Sciatic nerve (tissue), 2 donors: ENCODE results near the gene TNIK. TPM values are rescaled to one million over a fixed set of nuclear protein-coding genes. Genes with fewer than 3 reads are reported as not detected.
A peak's percentile ranks its signal among the peaks of the same experiment; 100 is the strongest.
"Not testable (repeated sequence)": the region's sequence is repeated elsewhere in the genome, so short reads cannot be mapped to it uniquely, and the experiment has no call there.

ENCODE experiments used
- ATAC-seq: fragments of 200-7000 bp; cut with Tn5 transposase; one replicate; pipeline ENCODE4 v1.9.1; 2020; ENCODE audit warnings: mild to moderate bottlenecking, moderate library complexity
- DNase-seq: peaks from one replicate; pipeline ENCODE4 v3.0.0-alpha.2; 2020; ENCODE audit warnings: low spot score
- intact Hi-C: fragments of 100-400 bp; cut with DNase I; formaldehyde crosslinking; loops from one replicate; pipeline ENCODE4 v1.14.2; 2022
- total RNA-seq: library from RNA; stranded (reverse); fragmentation: NEBNext Ultra II Directional; extraction: Animal tissue kit (Norgen Biotek cat#: 25700); gene quantifications from one replicate; pipeline ENCODE4 v1.2.1, GENCODE V29; 2021
- donor health status: DM: no; HTN: no; CAD: no.
- donor health status: DM: no; HTN: no; CAD: no.

TNIK gene
- total RNA-seq, 1 donor from 2014 or later: 9.5 TPM

DNA sequence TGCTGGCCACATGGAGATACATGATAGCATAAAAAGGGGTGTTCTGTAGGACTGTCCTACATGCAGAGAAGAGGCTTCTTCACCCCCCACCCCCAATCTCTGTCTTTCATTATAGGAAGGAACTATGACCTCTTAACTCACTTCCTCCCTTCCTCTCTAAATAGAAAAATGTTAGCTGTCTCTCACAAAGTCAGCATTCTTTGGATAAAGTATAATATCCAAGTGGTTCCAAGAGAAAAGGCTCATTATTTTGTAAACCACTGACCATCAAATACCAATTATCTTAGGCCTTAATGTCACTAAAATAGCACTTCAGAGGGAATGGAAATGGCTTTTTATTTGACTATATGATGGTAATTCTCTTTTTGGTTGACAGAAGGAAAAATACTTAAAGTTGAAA, 338.4 kb downstream of the TNIK start:
- intact Hi-C loops: no loop called here
- no peak for ATAC-seq
- no peak for DNase-seq

DNA sequence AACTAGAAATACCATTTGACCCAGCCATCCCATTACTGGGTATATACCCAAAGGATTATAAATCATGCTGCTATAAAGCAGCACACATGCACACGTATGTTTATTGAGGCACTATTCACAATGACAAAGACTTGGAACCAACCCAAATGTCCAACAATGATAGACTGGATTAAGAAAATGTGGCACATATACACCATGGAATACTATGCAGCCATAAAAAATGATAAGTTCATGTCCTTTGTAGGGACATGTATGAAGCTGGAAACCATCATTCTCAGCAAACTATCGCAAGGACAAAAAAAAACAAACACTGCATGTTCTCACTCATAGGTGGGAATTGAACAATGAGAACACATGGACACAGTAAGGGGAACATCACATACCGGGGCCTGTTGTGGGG, 340.8 kb downstream of the TNIK start:
- ATAC-seq, intact Hi-C loops, DNase-seq: not testable (repeated sequence)

DNA sequence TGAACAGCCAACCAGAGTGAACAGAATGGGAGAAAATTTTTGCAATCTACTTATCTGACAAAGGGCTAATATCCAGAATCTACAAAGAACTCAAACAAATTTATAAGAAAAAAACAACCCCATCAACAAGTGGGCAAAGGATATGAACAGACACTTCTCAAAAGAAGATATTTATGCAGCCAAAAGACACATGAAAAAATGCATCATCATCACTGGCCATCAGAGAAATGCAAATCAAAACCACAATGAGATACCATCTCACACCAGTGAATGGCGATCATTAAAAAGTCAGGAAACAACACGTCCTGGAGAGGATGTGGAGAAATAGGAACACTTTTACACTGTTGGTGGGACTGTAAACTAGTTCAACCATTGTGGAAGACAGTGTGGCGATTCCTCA, 341.2 kb downstream of the TNIK start:
- DNase-seq, intact Hi-C loops, ATAC-seq: not testable (repeated sequence)

DNA sequence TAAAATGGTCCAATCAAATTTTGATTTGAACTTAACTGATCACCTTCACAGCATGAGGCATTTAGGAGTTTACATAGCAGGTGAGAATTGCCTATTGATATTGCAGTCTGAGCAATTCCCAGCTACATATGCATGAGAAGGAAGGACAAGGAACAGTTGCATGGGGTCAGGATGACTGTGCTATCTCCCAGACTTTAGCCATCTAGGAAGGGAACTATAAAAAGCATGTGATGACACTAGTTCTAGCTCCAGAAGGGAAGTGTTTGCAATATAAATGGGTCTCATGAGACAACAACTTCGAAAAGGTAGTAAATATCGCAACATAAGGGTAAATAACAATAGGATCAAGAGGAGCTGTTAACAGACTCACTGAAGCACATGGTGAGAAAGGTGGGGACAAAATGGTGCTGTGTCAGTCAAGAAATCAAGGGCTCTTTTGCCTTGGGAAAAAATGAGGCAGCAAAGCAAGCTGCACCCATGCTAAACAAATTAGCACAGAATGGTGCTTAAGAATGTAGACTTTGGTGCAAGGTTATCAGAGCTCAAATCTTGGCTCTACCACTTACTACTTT, 343.3 kb downstream of the TNIK start:
- DNase-seq: no peak
- ATAC-seq: no peak
- intact Hi-C loops: no loop called here

DNA sequence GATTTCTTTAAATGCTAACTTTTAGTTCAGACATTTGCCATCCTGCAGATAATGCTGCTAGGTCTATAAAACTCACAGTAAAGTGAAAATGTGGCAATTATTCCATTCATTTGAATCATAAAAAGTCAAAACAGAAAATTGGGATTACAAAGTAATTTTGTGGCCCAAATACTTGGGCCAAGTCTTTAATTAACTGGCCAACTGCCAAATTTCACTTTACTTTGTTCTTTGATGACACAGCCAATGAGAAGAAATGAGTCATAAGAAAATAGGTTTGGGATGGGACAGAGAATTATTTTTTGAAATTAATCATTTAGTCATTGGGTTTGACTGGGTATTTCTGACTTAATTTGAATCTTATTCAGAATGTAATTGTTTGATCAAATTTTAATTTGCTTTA, 343.8 kb downstream of the TNIK start:
- DNase-seq (no peak), ATAC-seq (no peak)
- intact Hi-C loops: no loop called here

DNA sequence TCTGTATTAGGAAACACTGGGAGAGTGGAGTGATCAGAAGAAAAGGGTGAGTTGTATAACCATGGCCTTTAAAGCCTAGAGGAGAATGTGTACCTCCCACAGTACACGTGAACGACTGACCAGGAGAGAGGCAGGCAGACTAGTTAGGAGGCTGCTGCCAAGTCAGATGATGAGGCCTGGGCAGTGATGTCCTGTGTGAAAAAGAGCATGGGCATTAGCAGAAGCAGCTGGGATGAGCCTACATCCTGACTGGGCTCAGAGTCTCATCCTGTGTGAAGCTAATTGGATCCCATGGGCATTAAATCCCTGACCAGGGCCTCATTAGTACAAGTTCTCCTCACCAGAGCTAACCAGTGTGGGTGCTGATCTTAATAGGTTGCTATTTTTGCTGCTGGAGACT, 344.5 kb downstream of the TNIK start:
- DNase-seq (no peak), ATAC-seq (no peak)
- intact Hi-C loops: no loop called here

DNA sequence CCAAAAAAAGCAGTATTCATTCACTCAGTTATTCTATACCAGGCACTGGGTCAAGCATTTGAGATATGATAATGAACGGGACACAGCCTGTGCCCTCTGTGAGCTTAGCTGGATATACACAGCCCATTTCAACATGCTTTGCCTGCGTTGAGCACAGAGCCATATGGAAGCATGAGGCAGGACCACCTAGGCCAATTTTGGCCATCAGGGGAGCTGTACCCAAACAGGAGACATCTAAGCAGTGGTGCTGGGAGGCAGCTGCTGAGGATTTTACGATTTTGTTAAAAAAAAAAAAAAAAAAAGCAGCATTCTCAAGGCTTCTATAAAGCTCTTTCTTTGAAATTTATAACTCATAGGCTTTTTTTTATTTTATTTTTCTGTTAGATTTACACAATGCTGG, 346.5 kb downstream of the TNIK start:
- DNase-seq (no peak), ATAC-seq (no peak)
- intact Hi-C loops: no loop called here

DNA sequence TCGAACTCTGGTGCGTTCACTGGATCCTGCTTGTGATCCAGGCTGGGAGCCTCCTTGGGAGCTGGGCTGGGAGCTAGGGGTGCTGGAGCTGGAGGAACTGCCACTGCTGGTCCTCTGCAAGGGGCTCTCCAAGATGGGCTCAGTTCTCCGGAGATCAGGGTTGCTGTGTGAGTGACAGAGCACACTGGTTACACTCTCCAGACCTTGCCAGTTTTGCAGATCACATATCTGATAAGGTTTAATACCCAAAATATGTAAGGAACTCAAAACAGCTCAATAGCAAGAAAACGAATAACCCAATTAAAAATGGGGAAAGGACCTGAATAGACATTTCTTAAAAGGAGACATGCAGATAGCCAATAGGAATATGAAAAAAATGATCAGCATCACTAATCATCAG, 349.5 kb downstream of the TNIK start:
- no peak for ATAC-seq
- no peak for DNase-seq
- intact Hi-C loops: no loop called here

DNA sequence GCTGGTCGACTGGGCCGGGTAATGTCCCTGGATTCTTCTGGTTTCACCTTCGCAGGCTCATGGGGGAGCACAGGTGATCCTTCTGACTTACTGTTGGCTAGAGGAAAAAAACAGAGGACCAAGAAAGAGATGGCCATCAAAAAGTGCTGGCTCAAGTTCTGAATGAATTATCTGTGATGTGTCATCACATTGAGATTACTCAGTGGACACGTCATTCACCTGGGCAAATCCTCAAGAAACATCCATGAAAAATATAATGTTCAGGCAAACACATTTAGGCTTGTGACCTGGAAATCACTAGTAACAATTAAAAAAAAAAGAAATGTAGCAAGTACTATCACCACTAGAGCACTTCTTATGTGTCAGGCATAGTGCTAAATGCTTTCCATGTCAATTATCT, 352.1 kb downstream of the TNIK start:
- no peak for ATAC-seq
- no peak for DNase-seq
- intact Hi-C loops: no loop called here

DNA sequence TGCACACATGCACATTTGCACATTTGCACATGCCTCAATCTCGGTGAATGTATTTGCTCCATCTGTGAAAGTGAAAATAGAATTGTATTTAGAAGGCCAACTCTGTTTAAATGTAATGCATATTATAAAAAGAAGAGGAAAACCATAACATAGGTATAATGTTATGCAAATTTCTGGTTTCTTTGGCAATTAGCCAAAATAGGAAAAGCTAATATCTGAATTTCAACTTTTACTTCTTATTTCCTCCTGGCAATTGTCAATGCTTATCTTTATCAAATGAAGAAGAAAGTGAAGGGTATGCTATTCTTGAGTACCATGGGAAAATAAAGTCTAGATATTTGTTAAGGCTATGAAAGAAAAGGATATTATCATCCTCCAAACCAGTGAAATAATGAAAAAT, 357.0 kb downstream of the TNIK start:
- DNase-seq (no peak), ATAC-seq (no peak)
- intact Hi-C loops: no loop called here

DNA sequence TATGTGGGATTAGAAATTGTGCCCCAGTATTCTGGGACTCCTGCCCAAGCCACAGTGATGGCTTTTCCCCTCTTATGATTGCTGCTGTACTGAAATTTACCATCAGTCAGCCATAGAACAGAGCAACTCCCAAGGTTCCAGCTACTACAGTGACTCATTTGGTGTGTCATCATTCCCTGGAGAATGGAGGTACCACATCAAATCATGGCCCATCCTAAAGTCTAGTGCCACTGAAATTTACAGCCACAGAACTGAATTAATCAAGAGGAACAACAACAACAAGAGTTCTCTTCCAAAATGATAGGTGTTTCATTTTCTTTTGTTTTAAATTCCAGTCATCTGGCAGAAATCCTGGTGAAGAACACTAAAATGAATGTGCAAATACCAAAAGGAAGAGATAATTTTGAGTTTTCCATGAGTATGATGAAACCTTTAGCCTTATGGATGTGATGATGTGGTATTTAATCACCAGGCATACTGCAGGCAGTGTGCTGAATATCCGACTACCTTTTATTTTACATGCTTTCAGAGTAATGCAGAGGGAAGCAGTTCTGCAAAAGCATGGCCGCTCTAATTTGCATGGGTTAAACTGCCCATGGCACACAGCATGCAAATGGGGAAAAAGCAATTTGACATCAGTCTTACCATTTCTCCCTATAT, 358.1 kb downstream of the TNIK start:
- DNase-seq (no peak), ATAC-seq (no peak)
- intact Hi-C loops: no loop called here

DNA sequence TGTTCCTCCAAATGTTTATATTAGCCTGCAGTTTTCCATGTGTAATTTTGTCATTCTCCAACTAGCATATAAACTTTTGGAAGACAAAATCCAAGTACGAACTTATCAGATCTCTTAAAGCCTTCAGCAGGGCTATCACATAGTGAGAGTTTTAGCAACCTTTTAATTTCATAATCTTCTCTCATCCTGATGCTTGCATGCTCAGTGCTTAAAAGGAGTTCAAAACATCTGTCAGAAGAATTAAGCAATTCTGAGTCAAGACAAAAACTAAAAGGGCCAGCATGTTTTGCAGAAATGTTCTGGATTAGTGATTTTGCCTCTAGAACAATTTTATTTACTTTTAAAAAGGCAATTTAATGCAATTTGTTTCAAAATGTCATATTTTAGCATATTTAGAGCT, 360.3 kb downstream of the TNIK start:
- DNase-seq (no peak), ATAC-seq (peak; percentile 52)
- intact Hi-C loops: no loop called here

DNA sequence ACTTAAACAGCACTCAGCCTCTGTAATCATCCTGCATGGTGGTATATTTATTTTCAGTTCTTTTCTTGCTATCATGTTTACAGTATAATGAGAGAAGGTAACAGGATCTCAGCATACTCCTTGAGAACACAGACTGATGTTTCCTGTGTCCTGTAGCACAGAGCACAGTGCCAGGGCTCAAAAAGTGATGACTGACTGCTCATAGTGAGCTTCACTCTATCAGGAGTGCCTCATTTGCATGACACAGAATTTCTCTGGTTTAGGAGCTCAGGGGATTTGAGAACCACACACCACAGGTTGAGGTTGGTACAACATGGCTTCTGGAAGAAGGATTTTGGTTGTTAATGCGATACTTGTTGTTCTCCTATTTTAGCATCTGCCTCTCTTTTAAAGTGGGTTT, 365.1 kb downstream of the TNIK start:
- intact Hi-C loops: no loop called here
- DNase-seq (no peak), ATAC-seq (no peak)

DNA sequence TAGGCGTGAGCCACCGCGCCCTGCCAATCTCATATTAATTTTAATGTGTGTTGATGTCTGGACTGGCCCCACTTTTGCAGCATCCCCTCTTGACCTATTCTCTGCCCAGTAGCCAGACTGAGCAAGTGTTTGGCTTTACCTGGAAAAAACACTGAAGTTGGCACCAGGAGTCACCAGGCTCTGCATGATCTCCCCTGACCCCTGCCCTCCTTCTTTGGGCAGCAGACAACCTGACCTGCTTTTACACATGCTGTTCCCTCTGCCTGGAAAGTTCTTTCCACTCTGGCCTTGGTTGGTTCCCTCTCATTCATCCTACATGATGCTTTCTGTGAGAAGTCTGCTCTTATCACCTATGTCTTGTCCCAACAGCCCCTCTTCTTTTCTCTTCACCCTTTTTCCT, 365.8 kb downstream of the TNIK start:
- DNase-seq (no peak), ATAC-seq (no peak)

DNA sequence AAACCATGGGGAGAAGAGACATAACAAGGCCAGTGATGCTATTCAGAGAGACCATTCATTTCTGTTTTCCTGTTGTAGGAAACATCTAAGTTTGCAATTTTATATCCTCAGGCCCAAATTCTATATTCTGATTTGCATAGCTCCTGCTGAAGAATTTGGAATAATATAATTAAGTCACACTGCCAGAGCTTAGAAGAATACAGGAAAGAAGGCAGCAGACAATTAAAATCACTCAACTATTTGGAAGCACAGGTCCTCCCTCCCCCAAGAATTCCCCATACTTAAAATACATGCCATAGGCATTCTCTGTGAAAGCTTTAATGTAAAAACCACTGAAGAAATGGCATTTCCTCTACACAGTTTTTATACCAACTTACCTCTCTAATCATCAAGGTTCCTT, 366.7 kb downstream of the TNIK start:
- ATAC-seq (no peak), DNase-seq (no peak)
- intact Hi-C loops: no loop called here

More for the DNA sequence above, 365.8 kb downstream of the TNIK start:
- intact Hi-C loops: no loop called here

DNA sequence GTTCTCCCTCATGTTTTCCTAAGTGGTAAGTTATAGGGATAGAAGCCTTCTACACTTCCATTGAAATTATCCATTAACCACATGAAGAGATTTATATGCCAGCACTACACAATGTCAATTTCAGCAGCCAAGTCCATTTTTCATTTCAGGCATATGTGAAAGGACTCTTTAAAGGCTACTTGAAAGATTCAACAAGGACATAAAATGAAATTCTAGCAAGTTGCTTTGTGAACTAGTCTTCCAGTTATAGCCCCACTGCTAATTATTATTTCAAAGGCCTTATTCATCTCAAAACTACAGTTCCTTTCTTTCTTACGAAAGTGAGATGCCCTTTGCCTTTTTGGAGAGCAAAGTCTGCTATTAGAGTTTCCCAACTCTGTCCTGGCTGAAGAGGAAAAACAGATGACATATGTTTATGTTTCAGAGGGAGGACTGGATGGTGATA, 367.7 kb downstream of the TNIK start:
- intact Hi-C loops: no loop called here
- peak; percentile 88 for ATAC-seq
- DNase-seq: no peak

DNA sequence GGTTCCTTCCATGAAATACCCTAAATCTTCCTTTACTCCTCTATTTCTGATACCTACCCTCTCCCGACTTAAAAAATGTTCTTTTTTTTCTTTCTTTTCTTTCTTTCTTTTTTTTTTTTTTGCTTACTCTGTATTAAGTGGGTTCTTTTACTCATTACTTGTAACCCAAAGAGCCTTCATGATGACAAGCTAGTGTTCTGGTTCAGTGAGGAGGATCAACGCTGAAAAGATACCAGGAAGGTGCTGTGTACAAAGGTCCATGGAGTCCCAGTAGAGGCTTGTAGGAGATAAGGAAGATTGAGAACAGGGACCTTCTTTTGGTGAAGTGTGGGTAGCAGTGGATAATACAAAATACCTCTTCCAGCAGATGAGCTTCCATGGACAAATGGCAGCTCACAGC, 369.9 kb downstream of the TNIK start:
- no peak for DNase-seq
- no peak for ATAC-seq
- intact Hi-C loops: no loop called here

DNA sequence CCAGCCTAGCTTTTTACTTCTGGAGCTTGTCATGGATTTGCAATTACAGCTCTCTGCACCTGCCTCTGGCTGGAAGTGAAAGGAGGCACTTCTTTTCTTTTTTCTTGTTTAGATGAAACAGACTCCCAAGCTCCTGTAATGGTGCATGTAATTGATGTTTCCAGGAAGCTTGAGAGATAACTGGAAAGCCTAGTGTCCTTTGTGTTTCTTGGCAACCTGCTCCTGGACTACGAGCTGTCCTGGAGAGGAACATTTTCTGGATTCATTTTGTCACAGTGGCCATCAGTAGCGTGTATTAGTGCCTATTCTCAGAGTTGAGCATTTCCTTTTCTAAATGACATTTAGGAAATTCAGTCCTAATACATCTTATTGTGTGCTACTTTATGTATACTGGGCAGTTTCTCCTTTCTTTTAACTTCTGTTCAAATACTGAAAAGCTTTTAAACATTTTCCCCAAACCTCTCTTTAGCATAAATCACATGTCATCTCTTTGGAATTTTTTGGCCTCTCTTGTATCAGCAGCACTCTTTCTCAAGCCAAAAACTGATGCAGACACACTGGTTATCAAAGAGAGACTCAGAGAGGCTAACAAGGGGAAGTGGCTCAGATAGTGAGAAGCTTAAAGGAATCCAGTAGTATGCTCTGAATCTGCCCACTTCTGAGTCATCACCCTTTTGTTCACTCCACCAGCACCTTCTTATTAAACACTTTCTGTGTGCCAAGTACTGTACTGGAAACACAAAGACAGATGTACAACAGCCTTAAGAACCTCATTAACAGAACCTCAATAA, 371.0 kb downstream of the TNIK start:
- intact Hi-C loops: loop anchor here (5.0 kb wide), 1 partner anchor 1653 kb away; no protein-coding TSS in a partner anchor
- DNase-seq (no peak), ATAC-seq (peak; percentile 72)

DNA sequence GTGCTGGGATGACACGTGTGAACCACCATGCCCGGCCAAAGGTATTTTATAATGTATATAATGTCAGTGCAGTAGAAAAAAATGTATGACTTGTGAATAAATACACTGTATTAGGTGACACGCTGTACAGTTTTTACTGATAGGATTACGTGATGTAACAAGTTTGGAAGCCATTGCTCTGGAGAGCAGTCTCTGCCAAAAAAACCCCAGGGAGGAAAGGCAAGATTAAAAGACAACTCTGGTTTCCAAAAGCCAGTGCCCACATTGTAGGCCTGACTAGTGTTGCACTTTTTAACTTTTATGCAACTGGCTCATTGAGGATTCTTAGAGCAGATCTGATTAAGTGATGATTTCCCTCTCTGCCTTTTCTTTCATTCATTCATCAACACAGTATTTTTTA, 371.7 kb downstream of the TNIK start:
- DNase-seq (no peak), ATAC-seq (no peak)
- intact Hi-C loops: loop anchor here (5.0 kb wide), 1 partner anchor 1654 kb away; no protein-coding TSS in a partner anchor

DNA sequence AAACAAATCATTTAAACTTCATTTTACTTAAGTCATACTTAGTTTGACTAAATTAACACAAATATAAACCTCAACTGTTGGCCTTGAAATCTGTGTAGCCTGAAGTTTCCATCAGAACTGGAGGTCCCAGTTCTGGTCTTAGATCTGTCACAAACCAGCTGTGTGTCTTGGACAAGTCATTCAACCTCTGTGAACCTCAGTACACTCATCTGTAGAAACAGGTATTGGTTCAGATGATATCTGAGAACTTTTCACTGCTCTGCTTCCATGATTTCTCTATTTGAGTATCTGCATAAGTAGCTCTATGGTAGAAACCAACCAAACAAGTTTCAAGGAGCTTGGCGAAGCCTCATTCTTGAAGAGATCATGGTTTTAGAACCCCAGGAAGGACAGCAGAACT, 373.3 kb downstream of the TNIK start:
- ATAC-seq: no peak
- intact Hi-C loops: loop anchor here (5.0 kb wide), 1 partner anchor 1655 kb away; no protein-coding TSS in a partner anchor
- no peak for DNase-seq
